ENCODE data around the gene MTHFD1. TPM values are rescaled to one million over a fixed set of nuclear protein-coding genes. Genes with fewer than 3 reads are reported as not detected.
A peak's percentile ranks its signal among the peaks of the same experiment; 100 is the strongest.

Gene MTHFD1
- total RNA-seq, 2 donors from 2014 or later, result 103 to 116 TPM

- WGBS, 2 experiments (ENCODE audit: insufficient coverage in 1 of 2, insufficient read length in 1 of 2), result 89 to 92% methylated on average over 5 to 8 of the region's 8 CpGs
- Histone ChIP-seq H3K27me3 (ENCODE audit: control insufficient read depth, insufficient read depth, low read length, poor library complexity, severe bottlenecking) (no peaks in the 10 kb centered on the region), H3K9me3 (ENCODE audit: control insufficient read depth, low read length) (no peaks in the 10 kb centered on the region), H3K4me3 (ENCODE audit: low read length) (no peak overlapping the region), H3K4me1 (ENCODE audit: control insufficient read depth, insufficient read depth, low read length) (no peaks in the 10 kb centered on the region), H3K27ac (ENCODE audit: low read depth, low read length) (no peak overlapping the region), H3K9ac (ENCODE audit: extremely low read depth, low read length, poor library complexity, severe bottlenecking) (no peak overlapping the region), H3K36me3 (ENCODE audit: control insufficient read depth, insufficient read depth, low read length) (no peaks in the 10 kb centered on the region)
- no peak for TF ChIP-seq CTCF (conservative IDR thresholded peaks at IDR 0.05)
- DNase-seq, result no peak
- no peaks in the 10 kb centered on the region for H3K4me1 Mint-ChIP-seq
- H3K9me3 Mint-ChIP-seq, result no peaks in the 10 kb centered on the region
- H3K27me3 Mint-ChIP-seq (ENCODE audit: insufficient read depth), result no peaks in the 10 kb centered on the region
- H3K27ac Mint-ChIP-seq, result no peak overlapping the region
- no peak overlapping the region for H3K4me3 Mint-ChIP-seq
- H3K36me3 Mint-ChIP-seq (ENCODE audit: low read depth), result peaks cover 2% of the 10 kb centered on the region
Observed at GRCh38 chr14:64475585-64476273, 87.6 kb downstream of the MTHFD1 start.

DNA sequence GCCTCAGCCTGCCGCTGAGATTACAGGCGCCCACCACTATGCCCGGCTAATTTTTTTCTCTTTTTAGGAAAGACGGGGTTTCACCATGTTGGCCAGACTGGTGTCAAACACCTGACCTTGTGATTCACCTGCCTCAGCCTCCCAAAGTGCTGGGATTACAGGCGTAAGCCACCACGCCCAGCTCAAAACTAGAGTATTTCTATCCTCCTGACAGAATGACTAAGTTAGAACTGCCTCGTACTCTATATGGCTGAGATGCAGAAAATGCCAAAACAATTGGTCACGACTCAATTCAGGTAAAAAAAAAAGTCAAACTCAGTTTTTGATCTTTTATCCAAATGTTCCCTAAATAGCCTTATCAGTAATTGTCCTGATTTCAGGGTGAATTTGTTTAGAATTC is 88.3 kb downstream of the MTHFD1 start:
- H3K9ac ChIP-seq (ENCODE audit: extremely low read depth, low read length, poor library complexity, severe bottlenecking), result no peak overlapping the region
- no peaks in the 10 kb centered on the region for H3K9me3 Mint-ChIP-seq
- H3K4me1 Mint-ChIP-seq, result no peaks in the 10 kb centered on the region
- H3K27me3 Mint-ChIP-seq (ENCODE audit: insufficient read depth), result no peaks in the 10 kb centered on the region
- no peak overlapping the region for H3K27ac ChIP-seq (ENCODE audit: low read depth, low read length)
- no peaks in the 10 kb centered on the region for H3K27me3 ChIP-seq (ENCODE audit: control insufficient read depth, insufficient read depth, low read length, poor library complexity, severe bottlenecking)
- H3K4me3 Mint-ChIP-seq, result no peak overlapping the region
- 91 to 95% methylated on average over 8 of the region's 8 CpGs for WGBS, 2 experiments (ENCODE audit: insufficient coverage in 1 of 2, insufficient read length in 1 of 2)
- DNase-seq, result no peak
- H3K4me1 ChIP-seq (ENCODE audit: control insufficient read depth, insufficient read depth, low read length), result no peaks in the 10 kb centered on the region
- TF ChIP-seq CTCF (conservative IDR thresholded peaks at IDR 0.05), result no peak
- no peaks in the 10 kb centered on the region for H3K9me3 ChIP-seq (ENCODE audit: control insufficient read depth, low read length)
- H3K36me3 Mint-ChIP-seq (ENCODE audit: low read depth), result peaks cover 4% of the 10 kb centered on the region
- H3K27ac Mint-ChIP-seq, result no peak overlapping the region
- no peaks in the 10 kb centered on the region for H3K36me3 ChIP-seq (ENCODE audit: control insufficient read depth, insufficient read depth, low read length)
- no peak overlapping the region for H3K4me3 ChIP-seq (ENCODE audit: low read length)

GRCh38 chr14:64478634-64479250 is 90.6 kb downstream of the MTHFD1 start:
- peak; percentile 56 for TF ChIP-seq CTCF (conservative IDR thresholded peaks at IDR 0.05)
- peaks cover 9% of the 10 kb centered on the region for H3K36me3 Mint-ChIP-seq (ENCODE audit: low read depth)
- no peak overlapping the region for H3K9ac ChIP-seq (ENCODE audit: extremely low read depth, low read length, poor library complexity, severe bottlenecking)
- no peak overlapping the region for H3K27ac ChIP-seq (ENCODE audit: low read depth, low read length)
- H3K36me3 ChIP-seq (ENCODE audit: control insufficient read depth, insufficient read depth, low read length), result peaks cover 4% of the 10 kb centered on the region
- no peak overlapping the region for H3K4me3 Mint-ChIP-seq
- no peaks in the 10 kb centered on the region for H3K9me3 ChIP-seq (ENCODE audit: control insufficient read depth, low read length)
- DNase-seq, result no peak
- H3K4me3 ChIP-seq (ENCODE audit: low read length), result no peak overlapping the region
- no peaks in the 10 kb centered on the region for H3K9me3 Mint-ChIP-seq
- H3K4me1 Mint-ChIP-seq, result no peaks in the 10 kb centered on the region
- no peaks in the 10 kb centered on the region for H3K4me1 ChIP-seq (ENCODE audit: control insufficient read depth, insufficient read depth, low read length)
- H3K27me3 Mint-ChIP-seq (ENCODE audit: insufficient read depth), result no peaks in the 10 kb centered on the region
- no peak overlapping the region for H3K27ac Mint-ChIP-seq
- no peaks in the 10 kb centered on the region for H3K27me3 ChIP-seq (ENCODE audit: control insufficient read depth, insufficient read depth, low read length, poor library complexity, severe bottlenecking)
